Measurements from ENCODE around the gene NRL.

DNA sequence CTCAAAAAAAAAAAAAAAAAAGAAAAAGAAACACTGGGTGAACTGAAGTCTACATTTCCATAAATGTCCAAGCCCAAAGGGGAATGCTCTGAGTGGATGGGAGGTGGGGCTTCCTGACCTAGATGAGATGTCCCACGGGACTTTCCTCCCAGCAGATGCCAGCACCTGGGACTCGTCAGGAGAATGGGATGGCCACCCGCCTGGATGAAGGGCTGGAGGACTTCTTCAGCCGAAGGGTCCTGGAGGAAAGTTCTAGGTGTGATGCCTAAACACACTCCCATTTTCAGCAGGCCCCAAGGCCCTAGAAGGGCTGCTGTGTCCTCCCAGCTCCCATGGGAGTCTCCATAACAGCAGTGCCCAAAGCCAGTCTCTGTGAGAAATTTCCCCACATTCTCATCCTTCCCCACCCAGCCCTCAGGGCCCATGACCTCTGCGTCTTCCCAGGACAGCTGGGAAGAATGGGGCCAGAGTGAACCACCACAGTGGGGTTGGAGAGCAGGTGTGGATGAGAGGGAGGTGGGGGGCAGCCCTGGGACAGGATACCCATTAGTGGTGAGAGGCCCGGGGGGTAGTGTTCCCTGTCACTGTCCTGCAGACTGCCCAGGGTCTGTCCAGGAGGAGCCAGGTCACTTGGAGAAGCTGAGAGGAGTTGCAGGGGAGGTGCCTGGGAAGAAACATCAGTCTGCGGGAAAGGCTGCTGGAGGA is 50.5 kb downstream of the NRL start:
- TF ChIP-seq, protein P1, sequence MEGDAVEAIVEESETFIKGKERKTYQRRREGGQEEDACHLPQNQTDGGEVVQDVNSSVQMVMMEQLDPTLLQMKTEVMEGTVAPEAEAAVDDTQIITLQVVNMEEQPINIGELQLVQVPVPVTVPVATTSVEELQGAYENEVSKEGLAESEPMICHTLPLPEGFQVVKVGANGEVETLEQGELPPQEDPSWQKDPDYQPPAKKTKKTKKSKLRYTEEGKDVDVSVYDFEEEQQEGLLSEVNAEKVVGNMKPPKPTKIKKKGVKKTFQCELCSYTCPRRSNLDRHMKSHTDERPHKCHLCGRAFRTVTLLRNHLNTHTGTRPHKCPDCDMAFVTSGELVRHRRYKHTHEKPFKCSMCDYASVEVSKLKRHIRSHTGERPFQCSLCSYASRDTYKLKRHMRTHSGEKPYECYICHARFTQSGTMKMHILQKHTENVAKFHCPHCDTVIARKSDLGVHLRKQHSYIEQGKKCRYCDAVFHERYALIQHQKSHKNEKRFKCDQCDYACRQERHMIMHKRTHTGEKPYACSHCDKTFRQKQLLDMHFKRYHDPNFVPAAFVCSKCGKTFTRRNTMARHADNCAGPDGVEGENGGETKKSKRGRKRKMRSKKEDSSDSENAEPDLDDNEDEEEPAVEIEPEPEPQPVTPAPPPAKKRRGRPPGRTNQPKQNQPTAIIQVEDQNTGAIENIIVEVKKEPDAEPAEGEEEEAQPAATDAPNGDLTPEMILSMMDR (conservative IDR thresholded peaks at IDR 0.05), result no peak
- TF ChIP-seq ZFX (IDR thresholded peaks at IDR 0.05), result no peak
